ENCODE data around the gene B3GALT5.

DNA sequence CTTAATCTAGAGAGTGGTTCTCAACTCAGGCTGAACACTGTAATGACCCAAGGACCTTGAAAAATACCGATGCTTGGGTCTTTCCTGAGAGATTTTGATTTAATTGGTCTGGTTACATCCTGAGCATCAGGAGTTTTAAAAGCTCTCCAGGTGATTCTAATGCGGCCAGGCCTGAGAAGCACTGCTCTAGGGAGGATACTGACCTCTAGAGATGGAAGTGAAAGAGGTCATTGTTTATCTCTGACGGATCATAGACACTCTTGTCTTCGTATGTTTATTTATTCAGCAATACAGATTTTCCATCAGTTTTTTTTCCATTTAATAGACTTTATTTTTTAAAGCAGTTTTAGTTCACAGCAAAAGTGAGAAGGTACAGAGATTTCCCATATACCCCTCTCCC, 77.7 kb downstream of the B3GALT5 start:
- TF ChIP-seq, protein P1, sequence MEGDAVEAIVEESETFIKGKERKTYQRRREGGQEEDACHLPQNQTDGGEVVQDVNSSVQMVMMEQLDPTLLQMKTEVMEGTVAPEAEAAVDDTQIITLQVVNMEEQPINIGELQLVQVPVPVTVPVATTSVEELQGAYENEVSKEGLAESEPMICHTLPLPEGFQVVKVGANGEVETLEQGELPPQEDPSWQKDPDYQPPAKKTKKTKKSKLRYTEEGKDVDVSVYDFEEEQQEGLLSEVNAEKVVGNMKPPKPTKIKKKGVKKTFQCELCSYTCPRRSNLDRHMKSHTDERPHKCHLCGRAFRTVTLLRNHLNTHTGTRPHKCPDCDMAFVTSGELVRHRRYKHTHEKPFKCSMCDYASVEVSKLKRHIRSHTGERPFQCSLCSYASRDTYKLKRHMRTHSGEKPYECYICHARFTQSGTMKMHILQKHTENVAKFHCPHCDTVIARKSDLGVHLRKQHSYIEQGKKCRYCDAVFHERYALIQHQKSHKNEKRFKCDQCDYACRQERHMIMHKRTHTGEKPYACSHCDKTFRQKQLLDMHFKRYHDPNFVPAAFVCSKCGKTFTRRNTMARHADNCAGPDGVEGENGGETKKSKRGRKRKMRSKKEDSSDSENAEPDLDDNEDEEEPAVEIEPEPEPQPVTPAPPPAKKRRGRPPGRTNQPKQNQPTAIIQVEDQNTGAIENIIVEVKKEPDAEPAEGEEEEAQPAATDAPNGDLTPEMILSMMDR (conservative IDR thresholded peaks at IDR 0.05; ENCODE audit: low read depth, low read length), result no peak
- TF ChIP-seq POLR2A (IDR thresholded peaks at IDR 0.05; ENCODE audit: low read depth, low read length) (no peak), CEBPB (IDR thresholded peaks at IDR 0.05; ENCODE audit: low read depth, low read length) (no peak), MXI1 (IDR thresholded peaks at IDR 0.05; ENCODE audit: borderline replicate concordance, low read depth, low read length) (no peak), RCOR1 (IDR thresholded peaks at IDR 0.05; ENCODE audit: insufficient replicate concordance, low read length) (no peak), SMC3 (IDR thresholded peaks at IDR 0.05; ENCODE audit: low read depth, low read length) (no peak), RAD21 (IDR thresholded peaks at IDR 0.05; ENCODE audit: low read length) (no peak), BHLHE40 (IDR thresholded peaks at IDR 0.05; ENCODE audit: low read depth, low read length) (no peak), NFE2L2 (IDR thresholded peaks at IDR 0.05; ENCODE audit: low read depth, low read length) (no peak)
